Fibroblast of skin of abdomen (primary cell): ENCODE results near the gene UNC13B. TPM values are rescaled to one million over a fixed set of nuclear protein-coding genes. Genes with fewer than 3 reads are reported as not detected.
"Not testable (repeated sequence)": the region's sequence is repeated elsewhere in the genome, so short reads cannot be mapped to it uniquely, and the experiment has no call there.

Experiments
- DNase-seq: peaks from one replicate; pipeline ENCODE4 v3.0.0-alpha.2; 2013
- polyA plus RNA-seq, 2 experiments: library from polyadenylated mRNA; unstranded; fragments of 120-200 nt; gene quantifications; one replicate each; pipeline ENCODE4 v1.2.1, GENCODE V29; 2013; ENCODE audit not compliant: insufficient read length in 2 of 2

The UNC13B gene
- polyA plus RNA-seq (2013, experiment 1 of 2; ENCODE audit: insufficient read length) = 10.6 TPM
- 10.2 TPM for polyA plus RNA-seq (2013, experiment 2 of 2; ENCODE audit: insufficient read length)

DNA sequence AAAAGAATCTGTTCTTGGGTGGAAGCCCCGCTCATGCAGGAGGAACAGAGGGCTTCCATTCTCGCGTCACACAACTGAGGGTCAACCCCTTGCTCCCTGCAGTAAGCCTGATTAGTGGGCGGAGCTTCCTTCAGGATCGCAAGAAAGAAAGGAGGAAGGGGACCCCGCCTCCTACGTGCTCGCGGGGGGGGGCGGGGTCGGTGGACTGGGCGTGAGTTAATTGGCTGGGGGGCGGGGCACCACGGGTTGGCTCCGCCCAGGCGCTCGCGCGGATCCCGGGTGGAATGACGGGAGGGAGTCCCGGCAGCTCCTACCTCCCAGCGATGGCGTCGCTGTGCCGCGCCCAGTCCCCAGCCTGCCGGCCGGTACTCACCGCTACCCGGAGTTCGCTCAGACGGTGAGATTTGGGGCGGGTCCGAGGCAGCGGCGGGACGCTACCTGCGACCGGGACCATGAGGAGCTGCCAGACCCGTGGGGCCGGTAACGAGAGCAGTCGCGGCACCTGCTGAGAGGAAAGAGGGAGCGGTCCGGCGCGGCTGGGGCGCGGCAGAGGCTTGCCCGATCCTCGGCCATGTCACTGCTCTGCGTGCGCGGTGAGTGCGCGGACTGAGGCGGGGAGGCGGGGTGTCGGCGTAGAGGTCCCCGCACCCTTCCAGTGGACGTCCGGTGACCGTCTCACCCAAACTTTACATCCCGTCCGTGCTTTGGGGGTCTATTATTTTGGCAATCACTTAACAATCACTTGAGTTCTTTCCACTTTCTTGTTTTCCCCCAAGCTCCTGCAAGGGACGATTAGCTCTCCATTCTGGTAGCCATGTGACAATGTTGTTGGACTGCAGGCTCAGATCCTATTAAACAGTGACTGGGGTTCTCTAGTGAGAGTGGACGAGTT is at the start of gene UNC13B:
TSS of gene UNC13B (plus strand) at position 297 of the 892 bp plus-strand sequence. CDS start at position 572, 275 bp downstream.
- peak; percentile 94 for DNase-seq

DNA sequence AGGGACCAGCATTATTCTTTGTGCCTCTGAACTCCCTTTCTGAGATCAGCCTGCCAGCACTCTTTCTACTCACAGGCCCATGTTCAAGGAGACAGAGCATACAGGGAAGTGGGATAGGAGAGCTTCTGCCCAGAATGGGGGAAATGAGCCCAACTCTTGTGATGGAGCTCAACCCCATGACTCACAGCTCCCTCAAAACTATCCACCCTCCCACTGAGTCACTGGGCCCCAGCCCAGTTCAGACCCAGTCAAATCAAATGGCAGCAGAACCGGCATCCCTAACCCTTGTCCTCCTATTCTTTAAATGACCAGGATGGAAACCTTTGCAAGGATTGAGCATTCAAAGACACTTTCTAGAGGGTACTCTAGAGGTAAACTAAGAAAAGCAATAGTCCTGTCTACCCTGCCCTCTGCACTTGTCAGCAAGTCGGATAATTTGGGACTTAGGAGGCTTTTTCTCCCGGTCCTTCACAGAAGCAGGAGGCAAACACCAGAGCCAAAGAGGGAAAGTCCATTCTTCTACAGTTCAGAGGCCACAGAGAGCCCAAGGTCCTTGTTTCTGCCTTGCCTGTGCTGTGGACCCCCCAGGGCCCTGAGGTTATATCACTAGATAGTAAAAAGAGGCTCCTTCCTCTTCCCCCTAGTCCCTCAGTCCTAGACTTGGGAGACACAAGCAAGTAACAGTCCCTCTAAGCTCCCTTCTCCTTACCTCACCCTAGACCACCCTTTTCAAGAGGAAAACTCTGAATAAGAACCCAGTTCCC is 49.4 kb upstream of the UNC13B start:
- peak; percentile 73 for DNase-seq

DNA sequence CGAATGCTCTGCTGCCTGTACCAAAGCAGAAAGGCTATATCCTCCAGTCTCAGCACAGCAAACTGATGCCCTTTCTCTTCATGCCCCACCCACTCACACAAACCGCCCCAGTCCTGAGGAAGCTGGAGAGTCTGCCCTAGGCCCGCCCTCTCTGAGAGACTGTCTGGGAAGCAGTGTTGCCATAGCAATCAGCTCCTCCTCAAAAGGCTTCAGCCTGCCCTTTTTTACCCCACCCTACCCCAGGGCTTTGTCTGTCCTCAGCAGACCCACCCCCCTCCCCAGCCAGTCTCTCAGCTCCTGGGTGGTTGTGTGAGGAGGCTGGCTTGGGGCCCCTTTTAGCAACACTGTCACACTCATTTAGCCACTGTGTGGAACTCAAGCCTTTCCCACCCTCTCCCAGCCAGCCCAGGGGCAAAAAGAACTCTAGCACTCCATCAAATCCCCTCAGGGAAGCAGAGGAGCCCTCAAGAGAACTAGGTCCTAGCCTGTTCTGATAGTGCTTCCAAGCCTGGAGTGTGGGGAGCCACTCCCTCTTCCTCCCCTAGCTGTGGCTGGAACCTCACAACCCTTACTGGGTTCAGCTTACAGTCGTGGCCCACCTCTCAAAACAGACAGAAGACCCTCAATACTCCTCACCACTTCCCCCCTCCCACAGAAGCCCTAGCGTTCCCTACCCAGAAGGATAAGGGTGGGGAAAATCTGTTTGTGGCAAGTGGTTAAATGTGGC is 47.5 kb upstream of the UNC13B start:
- DNase-seq = peak; percentile 98

DNA sequence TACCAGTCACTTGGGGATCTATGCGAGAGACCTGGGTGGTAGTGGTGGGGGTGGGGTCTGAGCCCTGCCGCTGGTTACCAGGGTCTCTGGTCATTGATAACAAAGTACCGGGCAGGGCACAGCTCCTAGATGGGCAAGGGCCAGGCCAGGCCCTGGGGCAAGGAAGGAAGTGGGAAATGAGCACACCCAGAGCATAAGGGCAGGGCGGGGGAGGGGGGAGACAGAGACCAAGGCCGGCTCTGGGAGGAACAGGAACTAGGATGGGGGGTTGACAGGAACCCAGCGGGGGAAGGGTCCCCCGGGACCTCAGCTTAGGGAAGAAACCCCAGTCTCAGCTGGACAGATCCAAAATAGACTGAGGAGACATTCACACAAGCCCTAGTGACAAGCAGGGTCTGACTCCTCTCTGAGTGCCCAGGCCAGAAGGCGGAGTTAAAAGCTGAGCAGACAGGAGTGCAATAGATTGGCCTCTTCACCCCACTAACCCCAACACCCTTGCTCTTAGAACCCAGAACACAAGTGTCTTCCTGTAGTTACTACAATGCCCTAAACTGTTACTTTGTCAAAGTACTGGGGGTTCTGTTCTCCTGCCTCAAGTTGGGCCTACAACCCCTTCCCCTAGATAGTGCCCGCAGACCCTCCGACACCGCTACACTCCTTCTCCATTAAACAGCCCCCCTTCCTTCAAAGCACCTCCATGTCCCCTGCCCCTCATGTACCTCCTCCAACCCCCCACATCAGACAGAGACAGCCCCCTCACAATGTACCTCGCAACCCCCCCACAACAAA is 46.8 kb upstream of the UNC13B start:
- peak; percentile 43 for DNase-seq

DNA sequence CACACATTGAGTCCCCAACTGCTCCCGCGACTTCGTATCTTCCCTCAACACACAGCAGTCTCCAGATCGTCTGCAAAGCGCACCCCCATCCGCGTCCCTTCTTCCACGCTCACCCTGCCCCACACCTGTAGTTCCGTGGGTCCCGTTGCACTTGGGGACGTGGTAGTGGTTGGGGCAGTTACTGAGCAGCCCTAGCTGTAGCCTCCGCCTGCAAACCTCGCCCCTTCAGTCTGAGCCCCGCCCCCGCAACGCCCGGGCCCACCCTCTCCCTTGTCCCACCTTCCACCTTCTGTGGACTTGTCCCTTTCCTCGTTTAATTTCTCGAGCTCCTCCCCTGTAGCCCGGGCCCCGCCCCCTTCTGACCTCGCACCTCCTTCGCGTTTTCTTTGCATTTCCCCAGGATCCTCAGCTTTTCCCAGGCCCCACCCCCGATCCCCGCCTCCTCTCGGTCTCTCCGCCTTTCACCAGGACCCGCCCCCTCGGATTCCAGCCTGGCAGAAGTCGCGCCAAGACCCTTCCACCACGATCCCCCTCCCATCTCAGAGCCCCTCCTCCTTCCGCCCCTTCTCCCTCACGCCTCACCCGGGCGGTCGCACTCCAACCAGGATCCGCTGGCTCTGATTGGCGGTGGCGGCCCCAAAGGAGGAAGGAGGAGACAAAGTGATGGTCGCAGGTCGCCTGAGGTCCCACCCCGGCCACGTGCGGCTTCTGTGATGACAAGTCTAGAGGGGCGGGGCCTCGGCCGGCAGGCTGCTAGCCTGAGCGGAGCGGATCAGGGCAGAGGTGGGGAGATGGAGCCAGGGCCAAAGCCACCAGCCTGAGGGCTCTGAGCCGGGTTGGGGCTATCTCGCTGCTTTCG is 45.9 kb upstream of the UNC13B start, which contains the start of gene ATOSB:
TSS of gene ATOSB (minus strand) at position 183 of the 859 bp plus-strand sequence. CDS start 7,588 bp downstream, outside the sequence.
- DNase-seq = peak; percentile 97

DNA sequence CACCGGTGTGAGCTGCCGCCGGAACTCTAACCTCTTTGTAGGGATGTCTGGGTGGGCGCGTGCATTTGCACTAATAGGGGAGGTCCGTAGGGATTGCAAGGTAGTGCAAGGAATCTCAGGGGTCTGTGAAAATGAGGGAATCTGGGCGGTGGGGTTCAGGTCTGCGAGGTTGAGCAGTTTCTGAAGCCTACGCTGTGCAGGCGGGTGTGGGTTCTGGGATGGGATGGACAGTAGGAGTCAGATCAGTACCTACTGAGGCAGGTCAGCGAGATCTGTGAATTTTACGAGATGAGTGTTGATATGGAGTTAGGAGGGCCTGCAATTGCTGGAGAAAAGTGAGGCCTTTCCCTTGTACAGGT is 45.3 kb upstream of the UNC13B start:
- no peak for DNase-seq

DNA sequence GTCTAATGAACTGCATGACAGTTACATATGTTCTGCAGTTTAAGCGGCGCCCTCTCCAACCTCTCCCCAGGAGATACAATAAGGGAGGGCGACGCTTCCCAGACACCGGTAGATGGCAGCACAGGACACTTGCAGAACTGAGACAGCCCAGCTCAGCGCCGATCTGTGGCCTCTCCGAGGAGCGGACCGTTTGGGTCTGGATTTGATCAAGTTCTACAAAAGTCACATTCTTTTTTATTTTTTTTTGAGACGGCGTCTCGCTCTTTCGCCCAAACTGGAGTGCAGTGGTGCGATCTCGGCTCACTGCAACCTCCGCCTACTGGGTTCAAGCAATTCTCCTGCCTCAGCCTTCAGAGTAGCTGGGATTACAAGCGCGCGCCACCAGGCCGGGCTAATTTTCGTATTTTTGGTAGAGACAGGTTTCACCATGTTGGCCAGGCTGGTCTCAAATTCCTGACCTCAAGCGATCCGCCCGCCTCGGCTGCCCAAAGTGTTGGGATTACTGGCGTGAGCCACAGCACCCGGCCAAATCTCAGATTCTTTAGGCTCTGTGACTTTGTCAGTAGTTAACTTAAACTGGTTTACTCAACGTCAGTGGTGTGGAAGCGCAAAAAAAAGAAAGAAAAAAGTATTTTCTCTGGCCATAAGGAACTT is 44.8 kb upstream of the UNC13B start:
- peak; percentile 93 for DNase-seq

DNA sequence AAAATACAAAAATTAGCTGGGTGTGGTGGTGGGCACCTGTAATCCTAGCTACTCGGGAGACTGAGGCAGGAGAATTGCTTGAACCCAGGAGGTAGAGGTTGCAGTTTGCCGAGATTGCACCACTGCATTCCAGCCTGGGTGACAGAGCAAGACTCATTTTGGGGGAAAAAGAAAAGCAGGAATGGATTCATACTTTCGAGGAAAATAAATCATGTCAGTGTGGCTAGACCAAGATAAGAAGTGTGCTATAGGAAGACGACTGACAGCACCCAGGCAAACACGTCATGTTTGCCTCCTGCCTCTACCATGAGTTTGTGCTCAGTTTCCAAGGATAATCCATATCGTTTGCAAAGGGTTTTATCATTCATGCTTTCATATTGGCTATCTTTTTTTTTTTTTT is 26.9 kb upstream of the UNC13B start:
- DNase-seq = no peak

DNA sequence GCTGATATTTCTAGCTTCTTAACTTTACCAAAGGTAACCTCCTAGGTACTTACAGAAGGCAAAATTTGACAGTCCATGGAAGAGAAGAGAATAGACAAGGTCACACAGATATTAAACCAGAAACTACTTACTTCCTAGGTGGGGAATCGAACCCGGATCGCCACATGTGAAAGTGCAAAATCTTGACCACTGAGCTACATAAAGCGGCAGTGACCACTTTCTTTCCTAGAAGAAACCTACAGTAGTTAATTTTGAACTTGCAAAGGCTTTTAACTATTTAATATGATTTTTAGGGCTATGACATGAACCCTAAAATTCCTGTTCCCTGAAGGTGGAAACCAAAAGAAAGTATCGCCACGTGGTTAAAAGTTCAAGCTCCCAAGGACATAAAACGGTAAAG is 25.8 kb upstream of the UNC13B start:
- DNase-seq = no peak

DNA sequence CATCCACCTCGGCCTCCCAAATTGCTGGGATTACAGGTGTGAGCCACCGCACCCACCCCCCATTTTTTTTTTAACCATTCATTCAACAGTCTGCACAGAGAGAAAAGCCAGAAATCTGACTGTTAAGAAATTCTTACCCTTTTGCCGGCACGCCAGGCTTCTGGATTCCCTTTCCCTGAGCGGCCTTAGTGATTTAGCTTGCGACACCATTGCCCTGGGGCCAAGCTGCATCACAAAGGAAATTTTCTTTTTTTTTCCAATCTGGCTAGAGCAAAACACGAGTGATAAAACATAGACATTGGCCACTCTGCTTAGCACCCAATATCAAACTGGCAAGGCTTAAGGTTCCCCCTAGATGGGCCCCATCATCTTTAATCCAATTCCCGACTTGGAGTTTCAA is 24.9 kb upstream of the UNC13B start:
- no peak for DNase-seq

DNA sequence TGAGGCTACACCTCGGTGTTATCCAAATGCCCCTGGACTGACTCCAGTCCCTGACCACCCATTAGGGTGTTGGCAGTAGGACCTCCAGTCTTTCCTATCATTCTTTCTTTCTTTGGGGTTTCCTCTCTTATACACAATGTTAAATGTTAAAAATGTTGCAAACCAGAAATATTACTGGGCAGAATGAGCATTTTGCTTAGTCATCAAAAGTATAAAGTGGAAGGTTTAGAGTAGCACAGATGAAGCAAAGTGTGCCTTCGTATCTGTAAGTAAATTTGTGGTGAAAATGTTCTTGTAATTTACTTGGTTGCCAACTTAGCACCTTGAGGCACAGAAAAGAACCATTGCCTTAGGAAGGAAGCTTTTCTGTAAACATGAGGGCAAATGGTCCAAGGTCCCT is 21.7 kb upstream of the UNC13B start:
- DNase-seq = no peak

DNA sequence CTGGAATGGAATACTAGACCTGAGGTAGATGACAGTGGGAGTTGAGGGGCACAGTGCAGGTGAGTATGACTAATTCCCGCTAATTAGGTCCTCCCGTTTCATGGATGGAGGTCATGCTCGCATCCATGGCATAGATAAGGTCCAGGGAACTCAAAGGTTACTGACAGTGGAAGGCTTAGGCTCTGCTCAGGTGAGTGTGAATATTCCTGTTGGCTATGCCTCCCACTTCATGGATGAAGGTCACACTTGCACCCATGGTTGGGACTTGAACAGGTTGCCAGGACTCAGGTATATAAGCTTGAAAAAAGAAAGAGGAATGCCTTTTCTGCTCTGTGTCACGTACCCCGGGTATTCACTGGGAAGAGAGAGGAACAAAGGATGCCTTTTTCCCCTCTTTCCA is 19.8 kb upstream of the UNC13B start:
- DNase-seq = no peak

DNA sequence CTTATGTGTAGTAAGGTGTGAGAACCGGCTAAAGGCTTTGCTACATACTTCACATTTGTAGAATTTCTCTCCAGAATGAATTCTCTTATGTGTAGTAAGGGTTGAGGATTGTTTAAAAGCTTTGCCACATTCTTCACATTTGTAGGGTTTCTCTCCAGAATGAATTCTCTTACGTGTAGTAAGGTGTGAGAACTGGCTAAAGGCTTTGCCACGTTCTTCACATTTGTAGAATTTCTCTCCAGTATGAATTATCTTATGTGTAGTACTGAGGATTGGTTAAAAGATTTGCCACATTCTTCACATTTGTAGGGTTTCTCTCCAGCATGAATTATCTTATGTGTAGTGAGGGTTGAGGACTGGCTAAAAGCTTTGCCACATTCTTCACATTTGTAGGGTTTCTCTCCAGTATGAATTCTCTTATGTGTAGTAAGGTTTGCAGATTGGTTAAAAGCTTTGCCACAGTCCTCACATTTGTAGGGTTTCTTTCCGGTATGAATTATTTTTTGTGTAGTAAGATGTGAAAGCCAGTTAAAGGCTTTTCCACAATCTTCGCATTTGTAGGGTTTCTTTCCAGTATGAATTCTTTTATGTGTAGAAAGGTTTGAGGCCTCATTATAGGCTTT is 13.8 kb upstream of the UNC13B start:
- not testable (repeated sequence) for DNase-seq

DNA sequence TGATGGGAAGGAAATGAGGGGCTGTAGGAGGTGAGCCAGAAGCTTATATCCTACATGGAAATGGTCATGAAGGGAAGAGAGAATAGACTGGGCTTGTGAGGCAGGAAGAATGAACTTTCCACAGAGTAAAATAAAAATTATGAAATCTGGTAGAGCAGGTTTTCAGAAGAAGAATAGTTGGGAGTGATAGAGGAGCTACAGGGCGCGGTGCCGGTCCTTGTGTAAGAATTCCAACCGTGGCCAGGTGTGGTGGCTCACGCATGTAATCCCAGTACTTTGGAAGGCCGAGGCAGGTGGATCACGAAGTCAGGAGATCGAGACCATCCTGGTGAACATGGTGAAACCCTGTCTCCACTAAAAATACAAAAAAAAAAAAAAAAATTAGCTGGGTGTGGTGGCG is 8.9 kb upstream of the UNC13B start:
- no peak for DNase-seq

DNA sequence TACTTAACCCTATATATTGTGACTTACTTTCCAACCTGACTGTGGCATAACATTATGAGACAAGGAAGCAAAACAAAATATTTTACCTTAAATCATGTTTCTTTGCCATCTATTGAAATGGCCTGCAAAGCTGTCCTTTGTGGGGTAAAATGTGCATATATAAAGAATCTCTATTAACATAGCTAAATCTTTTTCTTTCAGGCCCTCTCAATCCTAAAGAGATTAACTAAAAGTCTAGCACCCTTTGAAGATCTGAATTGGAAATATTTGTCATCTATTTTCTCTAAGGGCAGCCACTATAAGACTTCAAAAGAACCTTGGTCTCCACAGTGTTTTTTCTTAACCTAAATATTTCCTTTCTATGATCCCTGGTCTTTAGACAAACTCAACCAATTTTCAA is 5.0 kb upstream of the UNC13B start:
- DNase-seq = no peak

DNA sequence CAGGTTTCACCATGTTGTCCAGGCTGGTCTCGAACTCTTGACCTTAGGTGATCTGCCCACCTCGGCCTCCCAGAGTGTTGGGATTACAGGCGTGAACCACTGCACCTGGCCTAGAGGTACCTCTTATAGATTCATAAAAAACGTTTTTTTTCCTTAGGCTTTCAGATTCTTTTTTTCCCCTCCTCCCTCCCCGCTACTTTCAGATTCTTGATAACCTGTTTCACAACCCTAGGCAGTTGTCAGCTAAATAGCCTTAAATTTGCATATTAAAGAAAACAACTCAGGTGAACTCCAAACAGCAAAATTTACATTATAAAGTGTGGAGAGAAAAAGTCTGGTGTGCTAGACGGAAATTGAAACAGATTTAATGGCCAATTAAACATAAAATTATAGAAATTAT is 4.0 kb upstream of the UNC13B start:
- not testable (repeated sequence) for DNase-seq

DNA sequence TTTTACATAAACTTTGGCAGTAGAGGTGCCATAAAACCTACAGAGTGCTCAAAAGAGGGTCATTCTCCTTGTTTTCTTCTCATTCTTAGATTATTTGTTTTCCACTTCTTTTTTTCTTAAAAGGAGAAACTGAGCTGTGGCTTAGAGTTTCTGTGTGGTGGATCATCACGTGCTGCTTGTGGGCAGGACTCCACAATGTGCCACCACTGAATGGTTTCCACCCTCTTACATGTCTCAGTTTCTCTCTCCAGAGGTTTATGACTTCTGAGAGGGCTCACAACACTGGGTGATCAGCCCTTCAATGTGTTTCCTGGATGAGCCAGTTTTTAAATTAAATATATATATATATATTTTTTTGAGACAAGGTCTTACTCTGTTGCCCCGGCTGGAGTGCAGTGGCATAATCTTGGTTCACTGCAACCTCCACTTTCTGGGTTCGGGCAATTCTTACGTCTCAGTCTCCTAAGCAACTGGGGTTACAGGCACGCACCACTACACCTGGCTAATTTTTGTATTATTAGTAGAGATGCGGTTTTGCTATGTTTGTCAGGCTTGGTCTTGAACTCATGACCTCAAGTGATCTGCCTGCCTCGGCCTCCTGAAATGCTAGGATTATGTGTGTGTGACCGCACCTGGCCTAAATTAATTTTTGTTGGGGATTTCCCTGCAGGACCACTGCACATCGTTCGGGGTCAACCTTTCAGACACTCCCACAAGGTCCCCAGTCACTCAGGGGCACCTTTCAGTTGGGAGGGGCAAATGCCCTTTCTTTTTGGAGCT is 3.1 kb upstream of the UNC13B start:
- DNase-seq = no peak

DNA sequence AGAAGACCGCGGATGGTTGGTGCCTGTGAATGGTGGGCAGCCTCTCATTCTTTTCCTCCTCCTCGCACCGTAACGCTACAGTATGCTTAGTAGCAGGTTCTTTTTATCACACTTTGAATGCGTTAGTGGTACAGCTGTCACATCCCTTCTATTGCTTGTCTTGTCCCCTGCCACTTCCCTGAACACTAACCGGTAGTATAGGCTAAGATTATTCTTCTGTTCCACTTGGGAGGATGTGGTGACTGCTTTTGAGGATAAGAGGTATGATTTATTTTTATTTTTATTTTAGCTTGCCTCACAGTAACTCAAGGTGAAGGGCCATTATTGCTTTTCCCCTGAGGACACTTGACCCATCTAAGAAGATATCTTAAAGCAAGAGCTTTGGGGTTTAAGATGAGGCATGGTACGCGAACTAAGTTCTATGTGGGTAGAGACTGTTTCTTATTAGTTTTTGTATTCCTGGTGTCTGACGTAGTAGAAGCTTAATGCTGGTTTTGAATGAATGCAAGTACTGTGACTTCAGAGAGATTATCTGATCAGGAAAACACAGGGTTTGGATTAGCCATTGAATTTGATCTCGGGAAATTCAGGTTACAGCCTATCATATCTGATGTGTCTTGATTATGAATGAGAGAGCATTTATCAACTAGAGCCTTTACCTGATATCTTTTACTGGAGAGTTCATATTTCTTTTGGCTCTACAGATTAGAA is 951 bp downstream of the UNC13B start:
- DNase-seq = no peak
